Lung (tissue), 12 donors: ENCODE results near the gene C16orf90. TPM values are rescaled to one million over a fixed set of nuclear protein-coding genes. Genes with fewer than 3 reads are reported as not detected.

Experiments used
- ATAC-seq: fragments of 200-7000 bp; cut with Tn5 transposase; one replicate; pipeline ENCODE4 v1.9.1; 2020; ENCODE audit warnings: moderate number of reproducible peaks; ENCODE audit not compliant: insufficient read depth, low FRiP score
- DNase-seq, 3 donors: peaks; one replicate each; pipeline ENCODE4 v3.0.0-alpha.2; 2013 to 2017
- H3K27ac ChIP-seq, 2 donors: one replicate each; pipeline ENCODE4 v1.5.1; 2013; ENCODE audit warnings: mild to moderate bottlenecking in 2 of 2, moderate library complexity in 2 of 2, control low read depth in 1 of 2, inconsistent platforms in 1 of 2, low read depth in 1 of 2, low read length in 1 of 2
- H3K27me3 ChIP-seq, 3 donors: one replicate each; pipeline ENCODE4 v1.5.1; 2013; ENCODE audit warnings: low read length in 2 of 3; ENCODE audit not compliant: control insufficient read depth in 3 of 3, insufficient read depth in 3 of 3
- H3K36me3 ChIP-seq, 4 donors: one replicate each; pipeline ENCODE4 v1.5.1; 2013; ENCODE audit warnings: low read length in 4 of 4, mild to moderate bottlenecking in 1 of 4, moderate library complexity in 1 of 4; ENCODE audit not compliant: control insufficient read depth in 4 of 4, insufficient read depth in 4 of 4
- H3K4me1 ChIP-seq, 5 donors: one replicate each; pipeline ENCODE4 v1.5.1; 2013; ENCODE audit warnings: low read length in 5 of 5, mild to moderate bottlenecking in 2 of 5, moderate library complexity in 1 of 5; ENCODE audit not compliant: control insufficient read depth in 5 of 5, insufficient read depth in 5 of 5
- H3K4me3 ChIP-seq: one replicate; pipeline ENCODE4 v1.5.1; 2013; ENCODE audit warnings: mild to moderate bottlenecking, control low read depth, moderate library complexity
- H3K9ac ChIP-seq, 2 donors: one replicate each; pipeline ENCODE4 v1.5.1; 2013; ENCODE audit warnings: low read length in 2 of 2, control low read depth in 1 of 2; ENCODE audit not compliant: insufficient read depth in 1 of 2
- H3K9me3 ChIP-seq, 4 donors: one replicate each; pipeline ENCODE4 v1.5.1; 2013; ENCODE audit warnings: low read length in 3 of 4, mild to moderate bottlenecking in 1 of 4, moderate library complexity in 1 of 4; ENCODE audit not compliant: control insufficient read depth in 4 of 4, insufficient read depth in 3 of 4
- CTCF ChIP-seq: IDR thresholded peaks from 2 replicates; pipeline ENCODE4 v1.5.1; 2012; ENCODE audit warnings: mild to moderate bottlenecking; ENCODE audit errors: control extremely low read depth, extremely low read depth
- WGBS, 2 donors: extraction: QIAGEN DNeasy Blood & Tissue Kit; methylation state at CpG; one replicate each; pipeline ENCODE4 v1.1.7; 2013; 5-methylcytosine and 5-hydroxymethylcytosine counted together
- polyA plus RNA-seq, 2 donors: library from polyadenylated mRNA; stranded (reverse); fragments of 200-250 nt; gene quantifications; one replicate each; pipeline ENCODE4 v1.2.1, GENCODE V29; 2013
- total RNA-seq, 2 donors: library from RNA; depleted of rRNA in 1 of 2; stranded (reverse); fragments of >200 nt in 1 of 2; gene quantifications; one replicate each; pipeline ENCODE4 v1.2.1, GENCODE V29; 2014 to 2021
- donor health status: control.
- donor health status: control.
- donor health status: Bipolar disorder and iron deficiency.
- donor health status: healthy.
- donor health status: DM: yes; HTN: yes; CAD: no.

Gene C16orf90
- total and polyA plus RNA-seq, 4 donors, result not detected

- H3K9me3 ChIP-seq, result peaks cover 0 to 3% (median 0%) of the 10 kb centered on the region in 4 donors
- H3K9ac ChIP-seq, result no peak overlapping the region
- no peak for TF ChIP-seq CTCF
- no peaks in the 10 kb centered on the region for H3K4me1 ChIP-seq
- no peak overlapping the region for H3K27ac ChIP-seq
- 94 to 95% methylated on average over 23 of the region's 23 CpGs for WGBS, 2 donors
- ATAC-seq (no peak), DNase-seq (no peak)
- H3K27me3 ChIP-seq, result no peaks in the 10 kb centered on the region
- H3K4me3 ChIP-seq, result no peak overlapping the region
- peaks cover 29 to 53% (median 37%) of the 10 kb centered on the region in 4 donors for H3K36me3 ChIP-seq
Observed at GRCh38 chr16:3511286-3512180, 16.2 kb upstream of the C16orf90 start.

GRCh38 chr16:3510416-3510815 is 15.1 kb upstream of the C16orf90 start:
- no peak for TF ChIP-seq CTCF
- H3K27me3 ChIP-seq, result no peaks in the 10 kb centered on the region
- H3K4me1 ChIP-seq, result no peaks in the 10 kb centered on the region
- H3K4me3 ChIP-seq, result no peak overlapping the region
- H3K27ac ChIP-seq, result no peak overlapping the region
- ATAC-seq (no peak), DNase-seq (no peak)
- H3K9ac ChIP-seq, result no peak overlapping the region
- 88 to 92% methylated on average over 10 of the region's 10 CpGs for WGBS, 2 donors
- peaks cover 27 to 50% (median 37%) of the 10 kb centered on the region in 4 donors for H3K36me3 ChIP-seq
- peaks cover 0 to 3% (median 0%) of the 10 kb centered on the region in 4 donors for H3K9me3 ChIP-seq

- Histone ChIP-seq H3K4me1 (no peaks in the 10 kb centered on the region), H3K4me3 (no peak overlapping the region), H3K36me3 (peaks cover 23 to 45% (median 37%) of the 10 kb centered on the region in 4 donors), H3K27me3 (no peaks in the 10 kb centered on the region), H3K9me3 (peaks cover 0 to 3% (median 0%) of the 10 kb centered on the region in 4 donors), H3K9ac (no peak overlapping the region), H3K27ac (no peak overlapping the region)
- WGBS, 2 donors, result 62 to 78% methylated on average over 13 of the region's 13 CpGs
- ATAC-seq (no peak), DNase-seq (no peak)
- no peak for TF ChIP-seq CTCF
Observed at GRCh38 chr16:3509470-3509928, 14.2 kb upstream of the C16orf90 start.
